Neural progenitor cell (in vitro differentiated cells): ENCODE measurements around the gene C1GALT1C1L. TPM values are rescaled to one million over a fixed set of nuclear protein-coding genes. Genes with fewer than 3 reads are reported as not detected.

Experiments used
- DNase-seq: peaks from one replicate; pipeline ENCODE4 v3.0.0-alpha.2; 2016; ENCODE audit warnings: low spot score
- H2AFZ ChIP-seq: fragments of 200-600 bp; sonication (generic); replicated peaks from 2 replicates; pipeline ENCODE4 v1.6.1; 2016; ENCODE audit warnings: antibody characterized with exemption
- H3F3A ChIP-seq: fragments of 200-600 bp; sonication (generic); 2 replicates; pipeline ENCODE4 v1.6.1; 2016; ENCODE audit warnings: antibody characterized with exemption, low read depth
- H3K27ac ChIP-seq: fragments of 200-600 bp; sonication (generic); 2 replicates; pipeline ENCODE4 v1.5.1; 2016; ENCODE audit warnings: mild to moderate bottlenecking
- H3K27me3 ChIP-seq: fragments of 200-600 bp; sonication (generic); 2 replicates; pipeline ENCODE4 v1.6.1; 2016; ENCODE audit warnings: mild to moderate bottlenecking, moderate library complexity
- H3K36me3 ChIP-seq: fragments of 200-600 bp; sonication (generic); 2 replicates; pipeline ENCODE4 v1.5.1; 2016
- H3K4me1 ChIP-seq: fragments of 200-600 bp; sonication (generic); 2 replicates; pipeline ENCODE4 v1.6.1; 2016; ENCODE audit warnings: mixed run types
- H3K4me2 ChIP-seq: fragments of 200-600 bp; sonication (generic); 2 replicates; pipeline ENCODE4 v1.6.1; 2016
- H3K4me3 ChIP-seq: fragments of 200-600 bp; sonication (generic); 2 replicates; pipeline ENCODE4 v1.5.1; 2016
- H3K79me2 ChIP-seq: fragments of 200-600 bp; sonication (generic); 2 replicates; pipeline ENCODE4 v1.6.1; 2016; ENCODE audit warnings: low read depth
- H3K9ac ChIP-seq: fragments of 200-600 bp; sonication (generic); 2 replicates; pipeline ENCODE4 v1.6.1; 2016
- H3K9me3 ChIP-seq: fragments of 200-600 bp; sonication (generic); 2 replicates; pipeline ENCODE4 v1.5.1; 2016; ENCODE audit warnings: low read depth
- H4K20me1 ChIP-seq: fragments of 200-600 bp; sonication (generic); 2 replicates; pipeline ENCODE4 v1.6.1; 2016; ENCODE audit warnings: low read depth
- H3K27ac Mint-ChIP-seq: 3 replicates; pipeline ENCODE4 v1.8.0; 2021; ENCODE audit warnings: mixed read lengths
- H3K27me3 Mint-ChIP-seq: 2 replicates; pipeline ENCODE4 v1.8.0; 2022; ENCODE audit warnings: low read depth, mild to moderate bottlenecking, inconsistent platforms, moderate library complexity, mixed read lengths; ENCODE audit not compliant: insufficient read depth
- H3K36me3 Mint-ChIP-seq: 3 replicates; pipeline ENCODE4 v1.8.0; 2021; ENCODE audit warnings: mixed read lengths
- H3K4me1 Mint-ChIP-seq: 3 replicates; pipeline ENCODE4 v1.8.0; 2021; ENCODE audit warnings: mixed read lengths
- H3K4me3 Mint-ChIP-seq: 3 replicates; pipeline ENCODE4 v1.8.0; 2021; ENCODE audit warnings: mild to moderate bottlenecking, moderate library complexity, mixed read lengths
- H3K9me3 Mint-ChIP-seq: 3 replicates; pipeline ENCODE4 v1.8.0; 2020; ENCODE audit warnings: mixed read lengths
- CTCF ChIP-seq: fragments of 200-600 bp; sonication (generic); IDR thresholded peaks from 2 replicates; pipeline ENCODE4 v1.5.1; 2017; ENCODE audit warnings: antibody characterized with exemption, mild to moderate bottlenecking
- EZH2 ChIP-seq: fragments of 200-600 bp; sonication (generic); IDR thresholded peaks from 2 replicates; pipeline ENCODE4 v1.6.1; 2017; ENCODE audit warnings: antibody characterized with exemption, mild to moderate bottlenecking, moderate library complexity
- EZH2phosphoT487 ChIP-seq: fragments of 200-600 bp; sonication (generic); IDR thresholded peaks from 2 replicates; pipeline ENCODE4 v1.6.1; 2017; ENCODE audit warnings: antibody characterized with exemption
- total RNA-seq: library from RNA; depleted of rRNA; stranded (reverse); fragments of >200 nt; gene quantifications from 2 replicates; pipeline ENCODE4 v1.2.3, GENCODE V29; 2015; ENCODE audit warnings: low replicate concordance

The C1GALT1C1L gene
- total RNA-seq, 1 donor from 2014 or later, result not detected

GRCh38 chr2:43631618-43632317, 44.5 kb downstream of the C1GALT1C1L start:
- no peak overlapping the region for H3K27ac Mint-ChIP-seq
- Histone ChIP-seq H4K20me1 (no peaks in the 10 kb centered on the region), H3K4me2 (no peak overlapping the region), H3K9me3 (no peaks in the 10 kb centered on the region), H3K27me3 (peaks cover 33% of the 10 kb centered on the region), H3F3A (no peaks in the 10 kb centered on the region), H3K36me3 (no peaks in the 10 kb centered on the region), H2AFZ (no peak overlapping the region), H3K9ac (no peak overlapping the region), H3K79me2 (no peaks in the 10 kb centered on the region), H3K27ac (no peak overlapping the region), H3K4me1 (no peaks in the 10 kb centered on the region), H3K4me3 (no peak overlapping the region)
- H3K27me3 Mint-ChIP-seq, result peaks cover 3% of the 10 kb centered on the region
- DNase-seq, result no peak
- no peaks in the 10 kb centered on the region for H3K9me3 Mint-ChIP-seq
- H3K4me3 Mint-ChIP-seq, result no peak overlapping the region
- peaks cover 3% of the 10 kb centered on the region for H3K4me1 Mint-ChIP-seq
- TF ChIP-seq CTCF, result no peak
- no peak for TF ChIP-seq EZH2phosphoT487
- no peak for TF ChIP-seq EZH2
- no peaks in the 10 kb centered on the region for H3K36me3 Mint-ChIP-seq

Other genes with a start within 250 kb of the C1GALT1C1L start
- 20.5 and 29.3 TPM in 2 replicates for gene THADA, start 80.4 kb downstream of the C1GALT1C1L start, total RNA-seq
- 7.9 and 11.2 TPM in 2 replicates for gene PLEKHH2, start 39.2 kb downstream of the C1GALT1C1L start, total RNA-seq
- gene DYNC2LI1, start 97.6 kb upstream of the C1GALT1C1L start, total RNA-seq, result 37.6 and 92.1 TPM in 2 replicates
- not detected in 2 replicates for gene ABCG5, start 162.4 kb upstream of the C1GALT1C1L start, total RNA-seq
- gene ABCG8, start 162.5 kb upstream of the C1GALT1C1L start, total RNA-seq, result not detected in 2 replicates